Suprapubic skin (tissue), 3 donors: ENCODE results near the gene ICOS.

ENCODE experiments used
- EP300 ChIP-seq: sonication (generic); formaldehyde crosslinking; IDR thresholded peaks from one replicate; pipeline ENCODE4 v1.6.1; 2017; ENCODE audit warnings: antibody characterized with exemption
- TF ChIP-seq, protein P1 (sequence below), 2 donors: fragments of 200-600 bp in 1 of 2; fragments of 450-650 bp in 1 of 2; sonication (generic) in 1 of 2; IDR thresholded peaks; one replicate each; pipeline ENCODE4 v1.5.1; 2016 to 2019; ENCODE audit warnings: antibody characterized with exemption in 2 of 2, mild to moderate bottlenecking in 1 of 2, moderate library complexity in 1 of 2

DNA sequence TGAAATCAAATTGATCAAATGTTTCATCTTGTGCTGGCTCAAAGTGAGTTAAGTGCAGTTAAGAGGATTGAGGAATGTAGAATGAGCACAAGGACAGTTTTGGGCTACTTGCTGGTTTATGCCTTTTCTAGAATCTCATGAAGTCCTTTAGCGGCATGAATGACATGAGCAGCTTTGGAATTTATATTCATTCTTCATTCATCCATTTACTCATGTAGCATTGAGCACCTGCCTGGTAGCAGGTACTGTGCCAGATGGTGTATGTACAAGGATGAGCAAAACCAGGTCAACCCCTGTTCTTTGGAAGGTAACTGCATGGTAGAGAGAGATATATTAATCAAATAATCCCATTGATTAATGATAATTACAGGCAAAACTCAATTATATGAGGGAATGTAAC lies 1.2 kb downstream of the ICOS start:
- TF ChIP-seq, protein P1, sequence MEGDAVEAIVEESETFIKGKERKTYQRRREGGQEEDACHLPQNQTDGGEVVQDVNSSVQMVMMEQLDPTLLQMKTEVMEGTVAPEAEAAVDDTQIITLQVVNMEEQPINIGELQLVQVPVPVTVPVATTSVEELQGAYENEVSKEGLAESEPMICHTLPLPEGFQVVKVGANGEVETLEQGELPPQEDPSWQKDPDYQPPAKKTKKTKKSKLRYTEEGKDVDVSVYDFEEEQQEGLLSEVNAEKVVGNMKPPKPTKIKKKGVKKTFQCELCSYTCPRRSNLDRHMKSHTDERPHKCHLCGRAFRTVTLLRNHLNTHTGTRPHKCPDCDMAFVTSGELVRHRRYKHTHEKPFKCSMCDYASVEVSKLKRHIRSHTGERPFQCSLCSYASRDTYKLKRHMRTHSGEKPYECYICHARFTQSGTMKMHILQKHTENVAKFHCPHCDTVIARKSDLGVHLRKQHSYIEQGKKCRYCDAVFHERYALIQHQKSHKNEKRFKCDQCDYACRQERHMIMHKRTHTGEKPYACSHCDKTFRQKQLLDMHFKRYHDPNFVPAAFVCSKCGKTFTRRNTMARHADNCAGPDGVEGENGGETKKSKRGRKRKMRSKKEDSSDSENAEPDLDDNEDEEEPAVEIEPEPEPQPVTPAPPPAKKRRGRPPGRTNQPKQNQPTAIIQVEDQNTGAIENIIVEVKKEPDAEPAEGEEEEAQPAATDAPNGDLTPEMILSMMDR (IDR thresholded peaks at IDR 0.05): no peak
- no peak for TF ChIP-seq EP300
